Neuronal stem cell (in vitro differentiated cells): Measurements from ENCODE around the gene DNAJB4.

Experiments
- DNase-seq: peaks from one replicate; pipeline ENCODE4 v3.0.0-alpha.2; 2013; ENCODE audit warnings: low spot score
- H2AFZ ChIP-seq: one replicate; pipeline ENCODE4 v1.6.1; 2013; ENCODE audit warnings: mild to moderate bottlenecking, low read length, inconsistent platforms
- H2AK5ac ChIP-seq: 2 replicates; pipeline ENCODE4 v1.6.1; 2013; ENCODE audit warnings: low read depth, mild to moderate bottlenecking, inconsistent platforms, low read length, moderate library complexity, mixed read lengths
- H2BK120ac ChIP-seq: 2 replicates; pipeline ENCODE4 v1.6.1; 2013; ENCODE audit warnings: low read depth, mild to moderate bottlenecking, inconsistent platforms, low read length, moderate library complexity, mixed read lengths
- H2BK12ac ChIP-seq: one replicate; pipeline ENCODE4 v1.6.1; 2013; ENCODE audit warnings: low read length, inconsistent platforms
- H2BK15ac ChIP-seq: 2 replicates; pipeline ENCODE4 v1.6.1; 2013; ENCODE audit warnings: mild to moderate bottlenecking, low read length, inconsistent platforms, mixed read lengths
- H2BK5ac ChIP-seq: one replicate; pipeline ENCODE4 v1.6.1; 2013; ENCODE audit warnings: inconsistent platforms, mild to moderate bottlenecking, low read length, moderate library complexity
- H3K14ac ChIP-seq: one replicate; pipeline ENCODE4 v1.6.1; 2013; ENCODE audit warnings: low read length, inconsistent platforms
- H3K18ac ChIP-seq: 2 replicates; pipeline ENCODE4 v1.6.1; 2013; ENCODE audit warnings: low read length, inconsistent platforms
- H3K23ac ChIP-seq: 2 replicates; pipeline ENCODE4 v1.6.1; 2013; ENCODE audit warnings: low read depth, mild to moderate bottlenecking, mixed read lengths, low read length, inconsistent platforms; ENCODE audit not compliant: poor library complexity
- H3K27ac ChIP-seq: replicated peaks from 3 replicates; pipeline ENCODE4 v1.5.1; 2013; ENCODE audit warnings: low read length, inconsistent platforms
- H3K27me3 ChIP-seq, 3 experiments: 2 replicates each; pipeline ENCODE4 v1.6.1; 2013; ENCODE audit warnings: low read length in 3 of 3, mild to moderate bottlenecking in 2 of 3, inconsistent platforms in 1 of 3, low read depth in 1 of 3, mixed read lengths in 1 of 3, moderate library complexity in 1 of 3; ENCODE audit not compliant: control insufficient read depth in 3 of 3, insufficient read depth in 3 of 3
- H3K36me3 ChIP-seq, 2 donors: replicated peaks in 1 of 2; 2 replicates each; pipeline ENCODE4 v1.6.1; 2013; ENCODE audit warnings: low read length in 2 of 2; ENCODE audit not compliant: control insufficient read depth in 2 of 2, insufficient read depth in 2 of 2
- H3K4ac ChIP-seq: 2 replicates; pipeline ENCODE4 v1.6.1; 2013; ENCODE audit warnings: inconsistent platforms, mild to moderate bottlenecking, low read length, moderate library complexity
- H3K4me1 ChIP-seq, 2 donors: 1 replicate in 1 of 2; 2 replicates in 1 of 2; pipeline ENCODE4 v1.6.1; 2013; ENCODE audit warnings: low read length in 2 of 2, low read depth in 1 of 2; ENCODE audit not compliant: control insufficient read depth in 2 of 2, insufficient read depth in 1 of 2
- H3K4me2 ChIP-seq: one replicate; pipeline ENCODE4 v1.6.1; 2013; ENCODE audit warnings: mild to moderate bottlenecking, low read length, inconsistent platforms; ENCODE audit not compliant: insufficient read depth, poor library complexity, severe bottlenecking
- H3K4me3 ChIP-seq, 2 donors: 2 replicates each; pipeline ENCODE4 v1.5.1; 2013; ENCODE audit warnings: low read length in 2 of 2, mild to moderate bottlenecking in 2 of 2, inconsistent platforms in 1 of 2, moderate library complexity in 1 of 2
- H3K79me1 ChIP-seq: one replicate; pipeline ENCODE4 v1.6.1; 2013; ENCODE audit warnings: low read depth, mild to moderate bottlenecking, inconsistent platforms, low read length, moderate library complexity
- H3K9ac ChIP-seq: one replicate; pipeline ENCODE4 v1.6.1; 2013; ENCODE audit warnings: mild to moderate bottlenecking, low read depth, low read length, inconsistent platforms; ENCODE audit not compliant: poor library complexity
- H3K9me3 ChIP-seq, 2 donors: replicated peaks in 1 of 2; 2 replicates each; pipeline versions ENCODE3 to v1.6.1; 2013; ENCODE audit warnings: low read length in 2 of 2, mild to moderate bottlenecking in 2 of 2, inconsistent platforms in 1 of 2, low read depth in 1 of 2, mixed read lengths in 1 of 2, moderate library complexity in 1 of 2; ENCODE audit not compliant: control insufficient read depth in 2 of 2, insufficient read depth in 1 of 2
- H4K8ac ChIP-seq: one replicate; pipeline ENCODE4 v1.6.1; 2013; ENCODE audit warnings: low read depth, mild to moderate bottlenecking, inconsistent platforms, low read length, moderate library complexity
- H4K91ac ChIP-seq: one replicate; pipeline ENCODE4 v1.6.1; 2013; ENCODE audit warnings: low read length, low read depth, mild to moderate bottlenecking, inconsistent platforms; ENCODE audit not compliant: poor library complexity
- WGBS, 2 donors: extraction: QIAGEN DNeasy Blood & Tissue Kit; methylation state at CpG; one replicate each; pipeline ENCODE4 v1.1.7; 2013; ENCODE audit warnings: missing lambda C conversion rate in 2 of 2, mixed read lengths in 1 of 2; ENCODE audit not compliant: insufficient read length in 2 of 2, insufficient replicate concordance in 1 of 2; ENCODE audit errors: extremely low coverage in 2 of 2; 5-methylcytosine and 5-hydroxymethylcytosine counted together

Gene DNAJB4

GRCh38 chr1:78055565-78056132, 50.9 kb downstream of the DNAJB4 start:
- Histone ChIP-seq H3K18ac (no peak overlapping the region), H3K4me2 (no peak overlapping the region), H3K79me1 (no peaks in the 10 kb centered on the region), H3K36me3 (no peaks in the 10 kb centered on the region), H2AFZ (no peak overlapping the region), H4K8ac (no peak overlapping the region), H2BK5ac (no peak overlapping the region), H2AK5ac (no peak overlapping the region), H3K27ac (no peak overlapping the region), H3K9ac (no peak overlapping the region), H2BK120ac (no peak overlapping the region), H2BK15ac (no peak overlapping the region), H2BK12ac (no peak overlapping the region), H3K4me3 (no peak overlapping the region), H3K14ac (no peak overlapping the region), H3K4ac (no peak overlapping the region), H3K27me3 (peaks cover 0 to 25% (median 0%) of the 10 kb centered on the region in 3 experiments), H3K4me1 (no peaks in the 10 kb centered on the region), H4K91ac (no peak overlapping the region), H3K9me3 (no peaks in the 10 kb centered on the region), H3K23ac (no peak overlapping the region)
- WGBS, 2 donors, result no CpG with 5 or more reads among the region's 3 CpGs
- no peak for DNase-seq

GRCh38 chr1:78058670-78059069, 53.9 kb downstream of the DNAJB4 start:
- H2AK5ac ChIP-seq, result no peak overlapping the region
- DNase-seq, result no peak
- no peaks in the 10 kb centered on the region for H3K36me3 ChIP-seq

GRCh38 chr1:78060857-78061563, 56.3 kb downstream of the DNAJB4 start:
- H2BK15ac ChIP-seq, result no peak overlapping the region
- DNase-seq, result no peak
- no peak overlapping the region for H2AK5ac ChIP-seq
- no peak overlapping the region for H3K27ac ChIP-seq
- H3K4ac ChIP-seq, result no peak overlapping the region
- H4K8ac ChIP-seq, result no peak overlapping the region
- no peak overlapping the region for H2AFZ ChIP-seq
- H3K79me1 ChIP-seq, result no peaks in the 10 kb centered on the region
- H2BK120ac ChIP-seq, result no peak overlapping the region
- H3K36me3 ChIP-seq, result no peaks in the 10 kb centered on the region
- H3K27me3 ChIP-seq, result peaks cover 0 to 9% (median 0%) of the 10 kb centered on the region in 3 experiments
- no peak overlapping the region for H3K23ac ChIP-seq
- H3K4me2 ChIP-seq, result no peak overlapping the region
- no peak overlapping the region for H3K18ac ChIP-seq
- H4K91ac ChIP-seq, result no peak overlapping the region
- no CpG with 5 or more reads among the region's 4 CpGs for WGBS, 2 donors
- no peak overlapping the region for H3K14ac ChIP-seq
- no peak overlapping the region for H2BK12ac ChIP-seq
- no peak overlapping the region for H3K9ac ChIP-seq
- H3K4me3 ChIP-seq, result no peak overlapping the region
- H3K9me3 ChIP-seq, result no peaks in the 10 kb centered on the region
- no peaks in the 10 kb centered on the region for H3K4me1 ChIP-seq
- H2BK5ac ChIP-seq, result no peak overlapping the region

More at GRCh38 chr1:78058670-78059069, 53.9 kb downstream of the DNAJB4 start:
- Histone ChIP-seq H4K91ac (no peak overlapping the region), H3K4me2 (no peak overlapping the region), H3K27me3 (peaks cover 0 to 14% (median 0%) of the 10 kb centered on the region in 3 experiments), H3K9ac (no peak overlapping the region), H2BK12ac (no peak overlapping the region), H3K14ac (no peak overlapping the region), H3K18ac (no peak overlapping the region), H3K4ac (no peak overlapping the region), H3K9me3 (no peaks in the 10 kb centered on the region), H3K27ac (no peak overlapping the region), H4K8ac (no peak overlapping the region), H3K79me1 (no peaks in the 10 kb centered on the region), H3K4me1 (no peaks in the 10 kb centered on the region), H2BK120ac (no peak overlapping the region), H2BK15ac (no peak overlapping the region), H2AFZ (no peak overlapping the region), H2BK5ac (no peak overlapping the region), H3K4me3 (no peak overlapping the region), H3K23ac (no peak overlapping the region)
- WGBS, 2 donors, result no CpG with 5 or more reads among the region's 4 CpGs

DNA sequence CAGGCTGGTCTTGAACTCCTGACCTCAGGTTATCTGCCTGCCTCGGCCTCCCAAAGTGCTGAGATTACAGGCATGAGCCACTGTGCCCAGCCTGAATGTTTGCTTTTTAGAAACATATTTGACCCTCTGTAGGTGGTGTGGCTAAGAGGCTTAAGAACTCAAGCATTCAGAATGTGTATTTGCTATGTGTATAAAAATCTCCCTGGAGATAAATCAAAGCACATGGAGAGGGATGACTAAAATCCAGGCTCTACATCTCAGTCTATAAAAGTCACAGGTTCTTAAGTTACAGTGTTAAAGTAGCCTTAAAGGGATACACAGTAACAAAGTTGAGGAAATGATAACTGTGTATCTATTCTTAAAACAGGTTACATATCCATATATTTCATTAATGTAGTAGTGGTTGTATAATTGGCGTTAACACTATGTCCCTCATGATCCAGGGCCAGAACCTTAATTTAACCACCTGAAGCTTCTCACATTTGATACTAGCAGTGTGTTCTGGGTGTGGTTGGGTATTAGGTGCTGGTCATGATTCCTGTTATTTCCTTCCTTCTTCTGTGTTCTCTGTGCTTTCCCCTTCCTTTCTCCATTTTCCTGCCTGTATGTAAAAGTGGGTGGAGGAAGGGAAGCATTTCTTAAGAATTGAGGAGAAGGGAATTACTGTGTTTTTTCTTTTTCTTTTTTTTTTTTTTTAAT, 57.2 kb downstream of the DNAJB4 start:
- Histone ChIP-seq H2BK5ac (no peak overlapping the region), H3K4me3 (no peak overlapping the region), H3K14ac (no peak overlapping the region), H3K79me1 (no peaks in the 10 kb centered on the region), H3K23ac (no peak overlapping the region), H2BK15ac (no peak overlapping the region), H4K8ac (no peak overlapping the region), H3K9me3 (no peaks in the 10 kb centered on the region), H3K18ac (no peak overlapping the region), H3K9ac (no peak overlapping the region), H2BK120ac (no peak overlapping the region), H3K27ac (no peak overlapping the region), H2AK5ac (no peak overlapping the region), H3K36me3 (no peaks in the 10 kb centered on the region), H3K4me1 (no peaks in the 10 kb centered on the region), H3K4ac (no peak overlapping the region), H4K91ac (no peak overlapping the region), H3K27me3 (peaks cover 0 to 9% (median 0%) of the 10 kb centered on the region in 3 experiments), H2BK12ac (no peak overlapping the region), H2AFZ (no peak overlapping the region), H3K4me2 (no peak overlapping the region)
- DNase-seq, result no peak
- WGBS, 2 donors, result no CpG with 5 or more reads among the region's 2 CpGs
